Mesendoderm (in vitro differentiated cells): ENCODE results near the gene DHFR.

Source experiments
- DNase-seq: peaks from one replicate; pipeline ENCODE4 v3.0.0; 2013
- H2AK5ac ChIP-seq: 2 replicates; pipeline ENCODE4 v1.6.1; 2013; ENCODE audit warnings: low read length, inconsistent platforms
- H2BK120ac ChIP-seq: 2 replicates; pipeline ENCODE4 v1.6.1; 2013; ENCODE audit warnings: low read depth, mild to moderate bottlenecking, low read length, moderate library complexity, mixed read lengths
- H2BK15ac ChIP-seq: replicated peaks from 2 replicates; pipeline ENCODE4 v1.6.1; 2013; ENCODE audit warnings: low read depth, mild to moderate bottlenecking, moderate library complexity
- H2BK5ac ChIP-seq: 2 replicates; pipeline ENCODE4 v1.6.1; 2013; ENCODE audit warnings: low read length, inconsistent platforms
- H3K18ac ChIP-seq: 2 replicates; pipeline ENCODE4 v1.6.1; 2013; ENCODE audit warnings: mild to moderate bottlenecking, low read length, mixed read lengths
- H3K23ac ChIP-seq: one replicate; pipeline ENCODE4 v1.6.1; 2013; ENCODE audit warnings: low read length
- H3K27ac ChIP-seq: 2 replicates; pipeline ENCODE4 v1.5.1; 2013; ENCODE audit warnings: low read depth, mild to moderate bottlenecking, inconsistent platforms, low read length, moderate library complexity
- H3K27me3 ChIP-seq: 2 replicates; pipeline ENCODE4 v1.6.1; 2013; ENCODE audit warnings: low read length, control low read depth, mild to moderate bottlenecking, inconsistent platforms; ENCODE audit not compliant: insufficient read depth, poor library complexity
- H3K36me3 ChIP-seq: 2 replicates; pipeline ENCODE4 v1.6.1; 2013; ENCODE audit warnings: low read length, inconsistent platforms; ENCODE audit not compliant: control insufficient read depth, insufficient read depth
- H3K4ac ChIP-seq: one replicate; pipeline ENCODE4 v1.6.1; 2013; ENCODE audit warnings: low read depth, mild to moderate bottlenecking, low read length, moderate library complexity
- H3K4me1 ChIP-seq: 2 replicates; pipeline ENCODE4 v1.6.1; 2013; ENCODE audit warnings: low read depth, low read length, inconsistent platforms; ENCODE audit not compliant: control insufficient read depth
- H3K4me2 ChIP-seq: 2 replicates; pipeline ENCODE4 v1.6.1; 2013; ENCODE audit warnings: low read length
- H3K4me3 ChIP-seq: 2 replicates; pipeline ENCODE4 v1.5.1; 2013; ENCODE audit warnings: mild to moderate bottlenecking, low read length
- H3K56ac ChIP-seq: one replicate; pipeline ENCODE4 v1.6.1; 2013; ENCODE audit warnings: low read length
- H3K79me1 ChIP-seq: 2 replicates; pipeline ENCODE4 v1.6.1; 2013; ENCODE audit warnings: low read length, inconsistent platforms
- H3K79me2 ChIP-seq: 2 replicates; pipeline ENCODE4 v1.6.1; 2013; ENCODE audit warnings: mild to moderate bottlenecking, low read length; ENCODE audit not compliant: control insufficient read depth, insufficient read depth
- H3K9ac ChIP-seq: 2 replicates; pipeline ENCODE4 v1.6.1; 2013; ENCODE audit warnings: low read length, inconsistent platforms
- H4K5ac ChIP-seq: one replicate; pipeline ENCODE4 v1.6.1; 2013; ENCODE audit warnings: low read length
- H4K8ac ChIP-seq: one replicate; pipeline ENCODE4 v1.6.1; 2013; ENCODE audit warnings: low read depth, mild to moderate bottlenecking, control low read depth, low read length, moderate library complexity
- WGBS: extraction: QIAGEN DNeasy Blood & Tissue Kit; methylation state at CpG from one replicate; pipeline ENCODE4 v1.1.7; 2013; ENCODE audit warnings: low lambda C conversion rate, missing lambda C conversion rate; ENCODE audit not compliant: insufficient coverage; ENCODE audit errors: extremely low coverage; 5-methylcytosine and 5-hydroxymethylcytosine counted together

DHFR gene

DNA sequence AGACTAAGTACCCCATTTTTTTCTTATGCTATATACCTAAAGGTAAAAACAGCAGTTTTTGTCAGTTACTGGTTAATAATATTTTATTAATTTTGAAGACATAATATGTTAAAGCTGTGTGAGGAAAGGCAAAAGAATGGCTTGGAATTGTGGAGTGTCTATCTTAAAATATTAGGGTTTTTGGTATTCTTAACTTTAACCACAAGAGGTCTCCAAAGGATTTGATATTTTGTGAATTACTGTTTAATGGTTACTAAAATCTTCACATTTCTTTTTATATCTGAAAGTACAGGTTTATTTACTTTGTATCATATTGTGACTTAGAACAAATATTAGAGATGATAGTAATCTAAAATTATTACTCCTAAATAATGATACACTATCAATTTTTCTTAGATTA, 32.0 kb upstream of the DHFR start:
- H3K4me3 ChIP-seq, result no peak overlapping the region
- H3K56ac ChIP-seq, result no peak overlapping the region
- no peaks in the 10 kb centered on the region for H3K79me2 ChIP-seq

DNA sequence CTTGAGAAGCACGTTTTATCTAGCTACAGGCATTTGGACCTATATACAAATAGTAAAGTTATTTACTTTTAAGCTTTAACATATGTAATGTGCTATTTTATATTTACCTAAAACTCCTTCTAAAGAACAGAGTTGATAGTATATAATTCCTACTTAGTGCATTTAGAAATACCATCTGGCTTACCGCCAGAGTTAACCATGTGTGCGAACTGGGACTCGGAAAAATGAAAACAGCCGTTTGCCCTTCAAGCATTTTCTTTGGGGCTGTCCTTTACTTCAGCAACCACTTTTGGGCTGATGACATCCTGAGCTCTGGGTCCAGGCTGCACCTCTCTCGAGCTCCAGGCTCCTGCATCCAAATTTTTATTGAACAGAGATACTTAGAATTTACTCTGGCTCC, 21.9 kb upstream of the DHFR start:
- Histone ChIP-seq H2BK5ac (no peak overlapping the region), H3K36me3 (no peaks in the 10 kb centered on the region), H2BK15ac (no peak overlapping the region), H2BK120ac (no peak overlapping the region), H3K79me1 (no peaks in the 10 kb centered on the region), H3K18ac (no peak overlapping the region), H3K4me3 (no peak overlapping the region), H3K23ac (no peak overlapping the region), H3K79me2 (no peaks in the 10 kb centered on the region), H3K9ac (no peak overlapping the region), H3K27ac (no peak overlapping the region), H3K4me1 (no peaks in the 10 kb centered on the region), H3K4me2 (no peak overlapping the region), H3K27me3 (no peaks in the 10 kb centered on the region), H3K56ac (no peak overlapping the region), H2AK5ac (no peak overlapping the region), H4K8ac (no peak overlapping the region), H3K4ac (no peak overlapping the region), H4K5ac (no peak overlapping the region)
- no CpG with 5 or more reads among the region's 6 CpGs for WGBS
- DNase-seq, result no peak

More for the DNA sequence above, 32.0 kb upstream of the DHFR start:
- Histone ChIP-seq H4K5ac (no peak overlapping the region), H2BK120ac (no peak overlapping the region), H3K36me3 (no peaks in the 10 kb centered on the region), H3K4me2 (no peak overlapping the region), H3K27me3 (no peaks in the 10 kb centered on the region), H3K18ac (no peak overlapping the region), H2BK5ac (no peak overlapping the region), H3K23ac (no peak overlapping the region), H3K9ac (no peak overlapping the region), H2BK15ac (no peak overlapping the region), H3K4me1 (no peaks in the 10 kb centered on the region), H3K79me1 (no peaks in the 10 kb centered on the region), H4K8ac (no peak overlapping the region), H2AK5ac (no peak overlapping the region), H3K27ac (no peak overlapping the region), H3K4ac (no peak overlapping the region)
- peak; percentile 14 for DNase-seq

DNA sequence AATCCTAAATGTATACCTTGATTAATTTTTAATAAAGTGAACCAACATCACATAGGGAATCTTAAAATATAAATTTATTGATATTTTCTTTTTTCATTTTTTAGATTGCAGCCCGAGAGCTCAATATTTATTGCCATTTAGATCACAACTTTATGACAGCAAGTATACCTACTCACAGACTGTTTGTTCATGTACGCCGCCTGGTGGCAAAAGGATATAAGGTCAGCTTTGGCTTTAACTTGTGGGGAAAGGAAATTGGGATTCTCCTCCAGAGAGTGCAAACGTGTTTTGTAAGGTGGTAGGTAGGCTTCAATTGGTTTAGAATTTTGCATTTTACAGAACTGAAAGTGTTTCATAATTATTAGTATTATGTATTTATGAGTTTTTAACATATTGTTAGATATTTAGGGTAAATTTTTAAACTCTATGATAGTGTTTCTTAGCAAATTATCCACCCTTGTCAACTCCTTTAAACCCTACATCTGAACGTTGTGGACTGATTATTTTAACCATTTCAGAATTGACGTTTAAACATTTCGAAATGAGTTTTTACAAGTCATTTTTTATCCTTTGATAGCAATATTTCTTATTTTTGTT, 17.5 kb upstream of the DHFR start:
- H2AK5ac ChIP-seq, result no peak overlapping the region
- H2BK120ac ChIP-seq, result no peak overlapping the region
- H3K18ac ChIP-seq, result no peak overlapping the region
- WGBS, result no CpG with 5 or more reads among the region's 7 CpGs
- no peak overlapping the region for H3K9ac ChIP-seq
- H4K5ac ChIP-seq, result no peak overlapping the region
- no peaks in the 10 kb centered on the region for H3K27me3 ChIP-seq
- H3K4ac ChIP-seq, result no peak overlapping the region
- H3K79me2 ChIP-seq, result no peaks in the 10 kb centered on the region
- no peaks in the 10 kb centered on the region for H3K79me1 ChIP-seq
- H3K23ac ChIP-seq, result no peak overlapping the region
- no peak overlapping the region for H4K8ac ChIP-seq
- H3K56ac ChIP-seq, result no peak overlapping the region
- no peak overlapping the region for H3K4me2 ChIP-seq
- no peaks in the 10 kb centered on the region for H3K36me3 ChIP-seq
- no peak overlapping the region for H2BK5ac ChIP-seq
- no peak overlapping the region for H2BK15ac ChIP-seq
- H3K4me3 ChIP-seq, result no peak overlapping the region
- peak; percentile 80 for DNase-seq
- H3K27ac ChIP-seq, result no peak overlapping the region
- no peaks in the 10 kb centered on the region for H3K4me1 ChIP-seq

DNA sequence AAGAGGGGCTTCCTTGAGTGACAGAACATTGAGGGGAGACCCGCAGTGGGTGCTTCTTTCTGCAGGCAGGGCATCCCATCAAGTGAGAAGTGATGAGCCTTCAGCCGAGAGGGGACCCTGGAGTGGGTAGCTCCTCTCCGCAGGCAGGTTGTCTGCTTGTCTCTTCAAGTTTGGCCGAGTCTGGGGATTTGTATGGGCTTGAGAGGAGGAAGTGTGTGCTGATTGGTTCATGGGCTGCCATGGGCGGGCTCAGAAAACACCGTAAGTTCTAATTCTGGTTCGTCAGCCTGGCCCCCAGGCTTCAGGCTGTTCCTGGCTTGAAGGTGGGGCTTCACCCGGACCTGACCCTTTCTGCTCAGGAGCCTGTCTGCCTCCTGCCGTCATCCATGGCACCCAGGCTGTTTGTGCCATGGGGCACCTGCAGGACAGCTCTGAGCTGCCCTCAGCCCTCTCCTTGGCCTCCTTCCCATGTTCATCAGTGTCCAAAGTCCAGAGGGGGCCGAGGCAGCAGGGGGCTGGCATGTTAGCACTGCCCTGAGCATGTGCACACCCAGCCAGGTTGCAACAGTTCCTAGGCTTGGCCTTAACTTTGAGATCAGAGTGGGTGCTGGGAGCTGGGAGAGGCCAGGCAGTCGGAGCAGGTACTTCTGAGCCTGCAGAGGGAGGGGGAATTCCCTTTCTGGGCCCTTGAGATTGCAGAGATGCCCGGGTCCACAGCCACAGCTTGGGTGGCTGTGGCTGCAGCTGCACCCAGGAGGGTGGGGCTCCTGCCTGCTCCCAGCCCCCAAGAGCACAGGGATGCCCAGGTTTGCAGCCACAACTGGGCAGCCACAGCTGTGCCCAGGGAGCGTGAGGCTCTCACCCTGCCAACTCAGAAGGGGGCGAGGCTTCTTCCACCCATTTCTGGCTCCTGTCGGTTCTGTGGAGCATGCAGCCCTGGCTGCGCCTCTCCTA, 13.5 kb upstream of the DHFR start:
- Histone ChIP-seq H3K18ac (no peak overlapping the region), H2BK120ac (no peak overlapping the region), H3K56ac (no peak overlapping the region), H2AK5ac (no peak overlapping the region), H3K9ac (no peak overlapping the region), H3K36me3 (no peaks in the 10 kb centered on the region), H3K4me1 (no peaks in the 10 kb centered on the region), H3K27me3 (no peaks in the 10 kb centered on the region), H4K8ac (no peak overlapping the region), H3K23ac (no peak overlapping the region), H4K5ac (no peak overlapping the region), H2BK5ac (no peak overlapping the region), H3K4me3 (no peak overlapping the region), H3K79me2 (no peaks in the 10 kb centered on the region), H3K27ac (no peak overlapping the region), H3K4me2 (no peak overlapping the region), H3K79me1 (no peaks in the 10 kb centered on the region), H3K4ac (no peak overlapping the region), H2BK15ac (no peak overlapping the region)
- peak; percentile 18 for DNase-seq
- no CpG with 5 or more reads among the region's 16 CpGs for WGBS

DNA sequence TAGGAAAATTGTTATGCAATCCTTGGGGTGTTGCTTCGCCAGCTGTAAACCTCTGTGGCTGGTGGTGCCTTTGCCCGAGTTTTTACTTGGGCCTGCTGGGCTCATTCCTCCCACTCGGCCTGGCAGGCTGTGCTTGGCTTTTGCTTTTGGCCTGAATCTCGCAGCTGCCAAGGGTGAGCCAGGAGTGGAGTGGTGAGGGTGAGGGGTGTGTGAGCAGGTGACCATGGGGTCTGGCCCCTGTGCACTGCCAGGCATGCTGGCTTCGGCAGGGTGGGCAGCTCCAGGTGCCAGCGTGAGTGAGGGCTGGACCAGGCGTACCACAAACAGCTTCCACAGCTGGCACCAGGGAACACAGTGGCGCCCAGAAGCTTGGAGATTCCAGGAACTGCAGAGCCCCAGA, 12.6 kb upstream of the DHFR start:
- Histone ChIP-seq H3K27me3 (no peaks in the 10 kb centered on the region), H3K79me2 (no peaks in the 10 kb centered on the region), H3K4me1 (no peaks in the 10 kb centered on the region), H4K5ac (no peak overlapping the region), H3K23ac (no peak overlapping the region), H3K79me1 (no peaks in the 10 kb centered on the region), H3K18ac (no peak overlapping the region), H2BK5ac (no peak overlapping the region), H3K4me3 (no peak overlapping the region), H2BK120ac (no peak overlapping the region), H3K56ac (no peak overlapping the region), H3K9ac (no peak overlapping the region), H3K36me3 (no peaks in the 10 kb centered on the region), H2AK5ac (no peak overlapping the region), H3K27ac (no peak overlapping the region), H3K4me2 (no peak overlapping the region), H4K8ac (no peak overlapping the region), H3K4ac (no peak overlapping the region), H2BK15ac (no peak overlapping the region)
- no peak for DNase-seq
- WGBS, result no CpG with 5 or more reads among the region's 8 CpGs
